ENCODE measurements around the gene ZRANB1.

Gene ZRANB1

DNA sequence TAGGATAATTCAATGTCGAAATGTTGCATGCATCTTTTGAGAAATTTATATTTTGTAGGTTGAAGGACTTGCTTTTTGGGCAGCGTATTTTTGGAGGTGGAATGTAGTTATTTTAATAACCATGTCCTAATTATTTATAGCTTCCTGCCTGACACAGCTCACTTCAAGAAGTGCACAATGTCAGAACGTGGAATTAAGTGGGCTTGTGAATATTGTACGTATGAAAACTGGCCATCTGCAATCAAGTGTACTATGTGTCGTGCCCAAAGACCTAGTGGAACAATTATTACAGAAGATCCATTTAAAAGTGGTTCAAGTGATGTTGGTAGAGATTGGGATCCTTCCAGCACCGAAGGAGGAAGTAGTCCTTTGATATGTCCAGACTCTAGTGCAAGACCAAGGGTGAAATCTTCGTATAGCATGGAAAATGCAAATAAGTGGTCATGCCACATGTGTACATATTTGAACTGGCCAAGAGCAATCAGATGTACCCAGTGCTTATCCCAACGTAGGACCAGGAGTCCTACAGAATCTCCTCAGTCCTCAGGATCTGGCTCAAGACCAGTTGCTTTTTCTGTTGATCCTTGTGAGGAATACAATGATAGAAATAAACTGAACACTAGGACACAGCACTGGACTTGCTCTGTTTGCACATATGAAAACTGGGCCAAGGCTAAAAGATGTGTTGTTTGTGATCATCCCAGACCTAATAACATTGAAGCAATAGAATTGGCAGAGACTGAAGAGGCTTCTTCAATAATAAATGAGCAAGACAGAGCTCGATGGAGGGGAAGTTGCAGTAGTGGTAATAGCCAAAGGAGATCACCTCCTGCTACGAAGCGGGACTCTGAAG, 620 bp downstream of the ZRANB1 start:
- H3K4me3 Mint-ChIP-seq = no peak overlapping the region
- no peak for DNase-seq (ENCODE audit: low spot score)
- H3K4me1 Mint-ChIP-seq (ENCODE audit: low read depth) = peaks cover 4% of the 10 kb centered on the region
- H3K27ac Mint-ChIP-seq = no peak overlapping the region
- H3K36me3 Mint-ChIP-seq (ENCODE audit: low read depth) = peaks cover 5% of the 10 kb centered on the region
- no peaks in the 10 kb centered on the region for H3K27me3 Mint-ChIP-seq (ENCODE audit: low read depth)
- no peaks in the 10 kb centered on the region for H3K9me3 Mint-ChIP-seq

- no peak for DNase-seq (ENCODE audit: low spot score)
- peaks cover 4% of the 10 kb centered on the region for H3K4me1 Mint-ChIP-seq (ENCODE audit: low read depth)
- H3K36me3 Mint-ChIP-seq (ENCODE audit: low read depth) = peaks cover 9% of the 10 kb centered on the region
- H3K9me3 Mint-ChIP-seq = no peaks in the 10 kb centered on the region
- H3K27ac Mint-ChIP-seq = no peak overlapping the region
- H3K4me3 Mint-ChIP-seq = no peak overlapping the region
- H3K27me3 Mint-ChIP-seq (ENCODE audit: low read depth) = no peaks in the 10 kb centered on the region
Observed at GRCh38 chr10:124943301-124944092, 1.6 kb downstream of the ZRANB1 start.

DNA sequence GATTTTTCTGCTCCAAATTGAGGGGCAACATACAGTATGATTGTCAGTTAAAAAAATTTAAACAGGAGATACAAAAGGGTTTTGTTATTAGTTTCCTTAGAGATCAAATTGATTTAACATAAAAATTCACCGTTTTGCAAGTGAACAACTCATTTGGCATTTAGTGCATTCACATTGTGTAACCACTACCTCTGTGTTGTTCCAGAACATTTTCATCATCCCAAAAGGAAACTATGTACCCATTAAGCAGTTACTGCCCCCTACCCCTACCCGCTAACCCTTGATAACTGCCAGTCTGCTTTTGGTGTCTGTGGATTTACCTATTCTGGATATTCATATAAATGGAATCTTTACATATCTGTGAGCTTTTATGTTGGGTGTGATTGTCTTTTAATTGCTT, 3.1 kb downstream of the ZRANB1 start:
- Mint-ChIP-seq H3K27ac (no peak overlapping the region), H3K4me3 (no peak overlapping the region), H3K36me3 (ENCODE audit: low read depth) (peaks cover 10% of the 10 kb centered on the region), H3K4me1 (ENCODE audit: low read depth) (peaks cover 4% of the 10 kb centered on the region), H3K9me3 (no peaks in the 10 kb centered on the region), H3K27me3 (ENCODE audit: low read depth) (no peaks in the 10 kb centered on the region)
- no peak for DNase-seq (ENCODE audit: low spot score)

DNA sequence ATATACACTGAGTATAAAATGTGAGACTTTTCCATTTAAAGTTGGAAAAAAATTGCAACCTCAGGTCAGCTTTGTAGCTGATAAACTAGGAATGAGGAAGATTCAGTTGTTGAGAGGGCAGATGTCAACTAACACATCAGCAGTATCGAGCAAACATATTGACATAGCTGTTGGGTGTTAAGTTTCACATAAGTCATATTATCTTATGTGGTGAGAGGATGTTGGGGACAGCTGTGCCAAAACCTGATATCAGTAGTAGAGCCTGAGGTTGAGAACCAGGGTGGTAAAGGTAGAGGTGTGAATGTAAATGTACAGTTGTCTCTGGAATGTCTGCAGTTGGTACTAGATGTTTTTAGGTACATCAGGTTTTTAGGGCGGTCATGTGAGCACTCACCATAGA, 5.0 kb downstream of the ZRANB1 start:
- H3K9me3 Mint-ChIP-seq = no peaks in the 10 kb centered on the region
- no peaks in the 10 kb centered on the region for H3K27me3 Mint-ChIP-seq (ENCODE audit: low read depth)
- H3K4me3 Mint-ChIP-seq = no peak overlapping the region
- H3K27ac Mint-ChIP-seq = no peak overlapping the region
- no peak for DNase-seq (ENCODE audit: low spot score)
- H3K36me3 Mint-ChIP-seq (ENCODE audit: low read depth) = peaks cover 10% of the 10 kb centered on the region
- H3K4me1 Mint-ChIP-seq (ENCODE audit: low read depth) = peaks cover 2% of the 10 kb centered on the region

DNA sequence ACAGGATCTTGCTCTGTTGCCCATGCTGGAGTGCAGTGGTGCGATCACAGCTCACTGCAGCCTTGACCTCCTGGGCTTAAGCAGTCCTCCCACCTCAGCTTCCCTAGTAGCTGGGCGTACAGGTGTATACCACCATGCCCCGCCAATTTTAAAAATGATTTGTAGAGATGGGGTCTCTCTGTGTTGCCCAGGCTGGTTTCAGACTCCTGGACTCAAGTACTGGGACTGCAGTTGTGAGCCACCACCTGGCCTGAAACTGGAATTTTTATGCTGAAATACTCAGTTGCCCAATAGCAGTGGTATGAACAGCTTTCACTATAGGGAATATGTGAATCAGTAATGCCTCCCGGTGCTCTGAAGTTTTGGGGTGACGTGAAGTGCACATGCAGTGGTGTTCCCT, 7.6 kb downstream of the ZRANB1 start:
- Mint-ChIP-seq H3K27me3 (ENCODE audit: low read depth) (no peaks in the 10 kb centered on the region), H3K36me3 (ENCODE audit: low read depth) (peaks cover 12% of the 10 kb centered on the region), H3K27ac (no peak overlapping the region), H3K9me3 (no peaks in the 10 kb centered on the region), H3K4me3 (no peak overlapping the region), H3K4me1 (ENCODE audit: low read depth) (no peaks in the 10 kb centered on the region)
- no peak for DNase-seq (ENCODE audit: low spot score)

- Mint-ChIP-seq H3K4me1 (ENCODE audit: low read depth) (peaks cover 3% of the 10 kb centered on the region), H3K36me3 (ENCODE audit: low read depth) (peaks cover 12% of the 10 kb centered on the region), H3K9me3 (no peaks in the 10 kb centered on the region), H3K4me3 (no peak overlapping the region), H3K27ac (no peak overlapping the region), H3K27me3 (ENCODE audit: low read depth) (no peaks in the 10 kb centered on the region)
- no peak for DNase-seq (ENCODE audit: low spot score)
Observed at GRCh38 chr10:124952123-124952522, 10.2 kb downstream of the ZRANB1 start.

DNA sequence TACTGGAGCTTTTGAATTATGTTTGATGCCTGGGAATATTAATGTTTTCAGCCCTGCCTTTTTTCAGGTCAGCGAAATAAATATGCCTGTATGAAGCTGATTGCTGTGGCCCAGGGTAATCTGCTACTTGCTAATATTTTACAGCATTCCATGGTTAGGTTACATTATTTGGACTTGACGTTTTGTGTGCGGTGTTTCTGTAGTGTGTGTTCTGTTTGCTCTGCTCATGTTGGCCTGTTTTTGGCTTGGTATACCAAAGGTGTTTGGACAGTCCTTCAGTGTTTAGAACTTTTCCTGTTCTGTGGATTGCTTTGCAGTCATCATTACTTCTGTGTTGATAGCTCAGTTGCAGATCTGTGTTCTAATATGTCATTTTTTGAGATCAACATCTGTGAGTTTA, 11.5 kb downstream of the ZRANB1 start:
- Mint-ChIP-seq H3K4me3 (no peak overlapping the region), H3K4me1 (ENCODE audit: low read depth) (peaks cover 3% of the 10 kb centered on the region), H3K27ac (no peak overlapping the region), H3K9me3 (no peaks in the 10 kb centered on the region), H3K27me3 (ENCODE audit: low read depth) (no peaks in the 10 kb centered on the region), H3K36me3 (ENCODE audit: low read depth) (peaks cover 8% of the 10 kb centered on the region)
- DNase-seq (ENCODE audit: low spot score) = no peak

DNA sequence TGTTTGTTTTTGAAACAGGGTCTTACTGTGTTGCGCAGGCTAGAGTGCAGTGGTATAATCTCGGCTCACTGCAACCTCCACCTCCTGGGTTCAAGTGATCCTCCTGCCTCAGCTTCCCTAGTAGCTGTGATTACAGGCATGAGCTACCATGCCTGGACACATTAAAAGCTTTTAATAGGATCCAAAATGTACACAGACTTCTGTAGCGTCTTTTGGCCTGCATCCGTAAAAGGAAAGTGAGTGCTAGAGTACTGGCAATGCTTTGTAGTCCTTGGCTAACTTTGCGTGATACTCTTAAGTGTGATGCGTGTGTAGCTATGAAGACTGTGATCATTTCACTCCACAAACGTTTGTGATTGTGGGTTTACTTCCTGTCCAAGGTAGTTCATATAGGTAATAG, 13.3 kb downstream of the ZRANB1 start:
- H3K36me3 Mint-ChIP-seq (ENCODE audit: low read depth) = peaks cover 6% of the 10 kb centered on the region
- H3K9me3 Mint-ChIP-seq = no peaks in the 10 kb centered on the region
- no peak overlapping the region for H3K27ac Mint-ChIP-seq
- no peak for DNase-seq (ENCODE audit: low spot score)
- H3K27me3 Mint-ChIP-seq (ENCODE audit: low read depth) = no peaks in the 10 kb centered on the region
- H3K4me1 Mint-ChIP-seq (ENCODE audit: low read depth) = peaks cover 9% of the 10 kb centered on the region
- H3K4me3 Mint-ChIP-seq = no peak overlapping the region

- H3K27me3 Mint-ChIP-seq (ENCODE audit: low read depth) = no peaks in the 10 kb centered on the region
- peaks cover 6% of the 10 kb centered on the region for H3K36me3 Mint-ChIP-seq (ENCODE audit: low read depth)
- H3K9me3 Mint-ChIP-seq = no peaks in the 10 kb centered on the region
- DNase-seq (ENCODE audit: low spot score) = no peak
- peaks cover 9% of the 10 kb centered on the region for H3K4me1 Mint-ChIP-seq (ENCODE audit: low read depth)
- H3K4me3 Mint-ChIP-seq = no peak overlapping the region
- no peak overlapping the region for H3K27ac Mint-ChIP-seq
Observed at GRCh38 chr10:124955868-124956267, 13.9 kb downstream of the ZRANB1 start.

GRCh38 chr10:124956764-124957163, 14.8 kb downstream of the ZRANB1 start:
- H3K4me1 Mint-ChIP-seq (ENCODE audit: low read depth) = peaks cover 11% of the 10 kb centered on the region
- H3K27ac Mint-ChIP-seq = no peak overlapping the region

GRCh38 chr10:124957404-124957947, 15.6 kb downstream of the ZRANB1 start:
- Mint-ChIP-seq H3K9me3 (no peaks in the 10 kb centered on the region), H3K27me3 (ENCODE audit: low read depth) (no peaks in the 10 kb centered on the region), H3K36me3 (ENCODE audit: low read depth) (peaks cover 5% of the 10 kb centered on the region), H3K27ac (no peak overlapping the region), H3K4me3 (no peak overlapping the region), H3K4me1 (ENCODE audit: low read depth) (peaks cover 11% of the 10 kb centered on the region)
- DNase-seq (ENCODE audit: low spot score) = no peak

More at GRCh38 chr10:124956764-124957163, 14.8 kb downstream of the ZRANB1 start:
- no peaks in the 10 kb centered on the region for H3K27me3 Mint-ChIP-seq (ENCODE audit: low read depth)
- no peak overlapping the region for H3K4me3 Mint-ChIP-seq
- no peak for DNase-seq (ENCODE audit: low spot score)
- H3K36me3 Mint-ChIP-seq (ENCODE audit: low read depth) = peaks cover 6% of the 10 kb centered on the region
- H3K9me3 Mint-ChIP-seq = no peaks in the 10 kb centered on the region

DNA sequence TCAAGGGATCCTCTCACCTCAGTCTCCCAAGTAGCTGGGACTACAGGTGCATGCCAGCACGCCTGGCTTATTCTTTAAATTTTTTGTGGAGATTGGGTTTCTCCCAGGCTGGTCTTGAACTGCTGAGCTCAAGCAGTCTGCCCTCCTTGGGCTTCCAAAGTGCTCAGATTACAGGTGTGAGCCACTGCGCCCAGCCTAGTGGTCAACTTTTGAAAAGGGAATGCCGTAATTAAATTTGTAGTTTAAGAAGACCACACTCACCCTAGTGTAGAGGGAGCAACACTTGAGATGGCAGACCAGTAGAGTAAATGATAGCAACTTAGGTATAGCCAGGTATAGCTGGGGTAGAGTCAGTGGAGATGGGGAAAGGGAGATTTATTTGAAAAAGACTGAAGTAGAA, 17.6 kb downstream of the ZRANB1 start:
- peaks cover 11% of the 10 kb centered on the region for H3K4me1 Mint-ChIP-seq (ENCODE audit: low read depth)
- H3K36me3 Mint-ChIP-seq (ENCODE audit: low read depth) = no peaks in the 10 kb centered on the region
- H3K4me3 Mint-ChIP-seq = no peak overlapping the region

GRCh38 chr10:124961248-124961570, 19.3 kb downstream of the ZRANB1 start:
- no peak for DNase-seq (ENCODE audit: low spot score)
- no peak overlapping the region for H3K4me3 Mint-ChIP-seq
- H3K27ac Mint-ChIP-seq = no peak overlapping the region
- H3K27me3 Mint-ChIP-seq (ENCODE audit: low read depth) = no peaks in the 10 kb centered on the region
- H3K36me3 Mint-ChIP-seq (ENCODE audit: low read depth) = no peaks in the 10 kb centered on the region
- H3K9me3 Mint-ChIP-seq = no peaks in the 10 kb centered on the region
- H3K4me1 Mint-ChIP-seq (ENCODE audit: low read depth) = peaks cover 8% of the 10 kb centered on the region

More for the DNA sequence above, 17.6 kb downstream of the ZRANB1 start:
- no peak for DNase-seq (ENCODE audit: low spot score)
- no peak overlapping the region for H3K27ac Mint-ChIP-seq
- H3K27me3 Mint-ChIP-seq (ENCODE audit: low read depth) = no peaks in the 10 kb centered on the region
- no peaks in the 10 kb centered on the region for H3K9me3 Mint-ChIP-seq

DNA sequence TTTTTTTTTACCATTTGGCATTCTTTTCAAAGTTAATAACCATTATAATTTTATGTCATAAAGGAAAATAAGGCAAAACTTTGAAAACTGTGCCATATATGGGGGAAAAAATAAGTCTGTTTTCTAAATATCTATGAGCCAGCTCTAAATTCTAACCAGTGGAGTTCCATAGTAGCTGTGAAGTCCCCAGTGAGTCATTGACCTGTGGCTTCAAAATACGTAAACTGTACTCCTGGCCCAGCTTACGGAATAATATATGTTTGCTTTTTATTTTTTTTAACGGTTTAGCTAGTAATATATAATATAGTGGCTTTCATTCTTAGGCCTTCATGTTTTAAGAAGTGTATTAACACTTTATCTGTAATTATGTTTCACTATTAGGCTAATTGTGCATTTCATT, 20.5 kb downstream of the ZRANB1 start:
- Mint-ChIP-seq H3K9me3 (no peaks in the 10 kb centered on the region), H3K36me3 (ENCODE audit: low read depth) (peaks cover 5% of the 10 kb centered on the region), H3K27me3 (ENCODE audit: low read depth) (no peaks in the 10 kb centered on the region), H3K27ac (no peak overlapping the region), H3K4me1 (ENCODE audit: low read depth) (peaks cover 8% of the 10 kb centered on the region), H3K4me3 (no peak overlapping the region)
- DNase-seq (ENCODE audit: low spot score) = no peak

Measured in T-helper 2 cell treated with Interferon-gamma antibody and Interleukin-4, amounts not matched to agents 5 μg/mL and 100 μg/mL, for 36 hours (primary cell).